Lower leg skin (tissue), 3 donors: Measurements from ENCODE around the gene PTX3.

Source experiments
- CTCF ChIP-seq, 3 donors: fragments of 450-650 bp; IDR thresholded peaks; one replicate each; pipeline ENCODE4 v1.5.1; 2016; ENCODE audit warnings: antibody characterized with exemption in 3 of 3, mild to moderate bottlenecking in 3 of 3, moderate library complexity in 2 of 3
- POLR2A ChIP-seq, 2 donors: fragments of 450-650 bp; IDR thresholded peaks; one replicate each; pipeline ENCODE4 v1.6.1; 2016 to 2017; ENCODE audit warnings: antibody characterized with exemption in 2 of 2, mild to moderate bottlenecking in 1 of 2, moderate library complexity in 1 of 2

GRCh38 chr3:157444797-157445184 is 8.1 kb downstream of the PTX3 start:
- no peak for TF ChIP-seq POLR2A (IDR thresholded peaks at IDR 0.05)
- TF ChIP-seq CTCF (IDR thresholded peaks at IDR 0.05) = no peak
